A172 (cell line): ENCODE measurements around the gene FUT3. TPM values are rescaled to one million over a fixed set of nuclear protein-coding genes. Genes with fewer than 3 reads are reported as not detected.
A peak's percentile ranks its signal among the peaks of the same experiment; 100 is the strongest.
"Not testable (repeated sequence)": the region's sequence is repeated elsewhere in the genome, so short reads cannot be mapped to it uniquely, and the experiment has no call there.

Source experiments
- DNase-seq: peaks from one replicate; pipeline ENCODE4 v3.0.0-alpha.2; 2015; ENCODE audit warnings: low spot score
- total RNA-seq: library from RNA; depleted of rRNA; stranded (reverse); fragments of >200 nt; shearing (Covaris generic); gene quantifications from 2 replicates; pipeline ENCODE4 v1.2.3, GENCODE V29; 2014

The FUT3 gene
- total RNA-seq, 1 experiment from 2014 or later: not detected

- DNase-seq: no peak
Measured at GRCh38 chr19:5882421-5882968, 31.2 kb upstream of the FUT3 start.

- DNase-seq: no peak
Measured at GRCh38 chr19:5881543-5882299, 30.5 kb upstream of the FUT3 start.

GRCh38 chr19:5880604-5881078 is 29.4 kb upstream of the FUT3 start:
- peak; percentile 67 for DNase-seq

- no peak for DNase-seq
Measured at GRCh38 chr19:5880196-5880595, 28.9 kb upstream of the FUT3 start.

GRCh38 chr19:5877882-5878281 is 26.6 kb upstream of the FUT3 start:
- no peak for DNase-seq

GRCh38 chr19:5877427-5877826 is 26.2 kb upstream of the FUT3 start:
- no peak for DNase-seq

GRCh38 chr19:5874496-5874895 is 23.2 kb upstream of the FUT3 start:
- DNase-seq: peak; percentile 78

- DNase-seq: no peak
Measured at GRCh38 chr19:5873617-5874199, 22.5 kb upstream of the FUT3 start.

GRCh38 chr19:5870986-5871394 is 19.7 kb upstream of the FUT3 start:
- DNase-seq: no peak

GRCh38 chr19:5867201-5868136 is 16.2 kb upstream of the FUT3 start:
- no peak for DNase-seq

GRCh38 chr19:5865772-5866171 is 14.5 kb upstream of the FUT3 start:
- no peak for DNase-seq

GRCh38 chr19:5864725-5865486 is 13.7 kb upstream of the FUT3 start:
- no peak for DNase-seq

GRCh38 chr19:5864013-5864720 is 12.9 kb upstream of the FUT3 start:
- DNase-seq: no peak

- no peak for DNase-seq
Measured at GRCh38 chr19:5863030-5863665, 11.9 kb upstream of the FUT3 start.

GRCh38 chr19:5857203-5858081 is 6.2 kb upstream of the FUT3 start:
- no peak for DNase-seq

- not testable (repeated sequence) for DNase-seq
Measured at GRCh38 chr19:5855151-5855550, 3.9 kb upstream of the FUT3 start.

GRCh38 chr19:5854121-5854520 is 2.9 kb upstream of the FUT3 start:
- DNase-seq: not testable (repeated sequence)

- peak; percentile 64 for DNase-seq
Measured at GRCh38 chr19:5850743-5851293, 431 bp downstream of the FUT3 start.

GRCh38 chr19:5850189-5850588 is 1.1 kb downstream of the FUT3 start:
- DNase-seq: no peak
